Occipital lobe (tissue), 1 donor: ENCODE data around the gene PLIN3. TPM values are rescaled to one million over a fixed set of nuclear protein-coding genes. Genes with fewer than 3 reads are reported as not detected.

ENCODE experiments used
- total RNA-seq: library from RNA; depleted of rRNA; stranded (reverse); fragments of >200 nt; gene quantifications from one replicate; pipeline ENCODE4 v1.2.3, GENCODE V29; 2014

The PLIN3 gene
- total RNA-seq, 1 donor from 2014 or later, result 12.8 TPM

Other genes starting within 250 kb of the PLIN3 start
- gene TNFAIP8L1, start 228.2 kb downstream of the PLIN3 start, total RNA-seq, result 5.6 TPM
- gene MYDGF, start 197.3 kb downstream of the PLIN3 start, total RNA-seq, result 37.9 TPM
- gene DPP9, start 143.8 kb downstream of the PLIN3 start, total RNA-seq, result 5.5 TPM
- 24.0 TPM for gene FEM1A, start 75.9 kb downstream of the PLIN3 start, total RNA-seq
- gene TICAM1, start 36.0 kb downstream of the PLIN3 start, total RNA-seq, result 0.78 TPM
- not detected for gene ARRDC5, start 35.2 kb upstream of the PLIN3 start, total RNA-seq
- 8.3 TPM for gene UHRF1, start 41.8 kb upstream of the PLIN3 start, total RNA-seq
- 30.9 TPM for gene KDM4B, start 101.4 kb upstream of the PLIN3 start, total RNA-seq